ENCODE measurements around the gene HBE1. TPM values are rescaled to one million over a fixed set of nuclear protein-coding genes. Genes with fewer than 3 reads are reported as not detected.
"Not testable (repeated sequence)": the region's sequence is repeated elsewhere in the genome, so short reads cannot be mapped to it uniquely, and the experiment has no call there.

The HBE1 gene
- total and polyA plus RNA-seq, 12 donors, result not detected

DNA sequence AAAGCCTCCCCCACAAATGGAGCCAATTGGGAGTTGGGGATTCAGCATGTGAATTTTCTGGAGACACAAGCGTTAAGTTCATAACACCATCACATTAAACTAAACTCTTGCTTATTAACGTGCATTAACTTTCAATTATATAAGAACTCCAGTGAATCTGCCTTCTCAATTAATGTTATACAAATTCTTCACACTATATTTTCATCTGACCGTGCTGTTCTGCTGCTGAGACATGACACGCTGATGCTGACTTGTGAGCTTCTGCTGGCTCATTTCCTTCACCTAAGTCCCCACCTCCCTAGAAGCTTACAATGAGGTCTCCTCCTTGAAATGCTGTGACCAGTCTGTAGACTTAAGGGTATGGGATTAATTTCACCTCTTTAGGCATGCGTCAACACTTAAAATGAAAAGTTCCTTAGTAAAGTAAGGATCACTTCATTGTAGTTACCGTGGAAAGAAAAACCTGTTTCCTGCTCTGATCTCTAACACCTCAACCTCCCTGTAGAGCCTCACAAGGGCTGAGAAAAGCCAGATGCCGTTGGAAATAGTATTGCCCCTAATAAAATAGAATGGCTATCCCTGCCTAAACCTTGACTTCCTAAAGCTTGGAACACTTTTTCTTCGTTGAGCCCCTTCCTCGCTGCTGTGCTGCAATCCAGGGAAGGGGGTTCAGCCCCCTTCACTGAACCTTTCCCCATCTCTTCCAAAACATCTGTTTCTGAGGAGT is 17.4 kb downstream of the HBE1 start:
- TF ChIP-seq, protein P1, sequence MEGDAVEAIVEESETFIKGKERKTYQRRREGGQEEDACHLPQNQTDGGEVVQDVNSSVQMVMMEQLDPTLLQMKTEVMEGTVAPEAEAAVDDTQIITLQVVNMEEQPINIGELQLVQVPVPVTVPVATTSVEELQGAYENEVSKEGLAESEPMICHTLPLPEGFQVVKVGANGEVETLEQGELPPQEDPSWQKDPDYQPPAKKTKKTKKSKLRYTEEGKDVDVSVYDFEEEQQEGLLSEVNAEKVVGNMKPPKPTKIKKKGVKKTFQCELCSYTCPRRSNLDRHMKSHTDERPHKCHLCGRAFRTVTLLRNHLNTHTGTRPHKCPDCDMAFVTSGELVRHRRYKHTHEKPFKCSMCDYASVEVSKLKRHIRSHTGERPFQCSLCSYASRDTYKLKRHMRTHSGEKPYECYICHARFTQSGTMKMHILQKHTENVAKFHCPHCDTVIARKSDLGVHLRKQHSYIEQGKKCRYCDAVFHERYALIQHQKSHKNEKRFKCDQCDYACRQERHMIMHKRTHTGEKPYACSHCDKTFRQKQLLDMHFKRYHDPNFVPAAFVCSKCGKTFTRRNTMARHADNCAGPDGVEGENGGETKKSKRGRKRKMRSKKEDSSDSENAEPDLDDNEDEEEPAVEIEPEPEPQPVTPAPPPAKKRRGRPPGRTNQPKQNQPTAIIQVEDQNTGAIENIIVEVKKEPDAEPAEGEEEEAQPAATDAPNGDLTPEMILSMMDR (IDR thresholded peaks at IDR 0.05), result no peak
- intact Hi-C loops (cut with DNase I), result no loop called here
- no peak for ATAC-seq

DNA sequence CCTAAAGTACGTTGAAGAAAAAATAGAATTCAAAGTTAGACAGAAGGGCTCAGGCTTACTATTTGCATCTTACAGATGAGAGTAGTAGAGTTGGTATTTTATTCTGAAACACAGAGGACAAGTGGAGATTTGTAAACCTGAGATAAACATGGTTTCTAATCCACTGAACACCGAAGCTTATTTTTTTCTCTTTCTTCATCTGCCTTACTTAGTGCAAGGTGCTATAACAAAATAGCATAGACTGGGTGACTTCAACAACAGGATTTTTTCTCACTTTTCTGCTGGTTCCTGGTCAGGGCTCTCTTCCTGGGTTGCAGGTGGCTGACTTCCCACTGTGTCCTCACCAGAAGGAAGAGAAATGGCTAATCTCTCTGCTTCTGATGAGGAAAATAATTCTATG is 18.0 kb downstream of the HBE1 start:
- intact Hi-C loops (cut with DNase I), result no loop called here
- no peak overlapping the region for H3K27ac ChIP-seq
- H3K9me3 ChIP-seq, result no peaks in the 10 kb centered on the region
- WGBS, 2 donors, result 63 to 70% methylated on average over 2 of the region's 2 CpGs
- H3K27me3 ChIP-seq, result peaks cover 0 to 10% (median 0%) of the 10 kb centered on the region in 7 donors
- DNase-seq, result no peak
- H3K4me1 ChIP-seq, result no peaks in the 10 kb centered on the region
- ATAC-seq, result no peak
- no peaks in the 10 kb centered on the region for H3K36me3 ChIP-seq
- H3K4me3 ChIP-seq, result no peak overlapping the region
- TF ChIP-seq, protein P1 (IDR thresholded peaks at IDR 0.05), result no peak

More for the DNA sequence above, 17.4 kb downstream of the HBE1 start:
- no peak overlapping the region for H3K4me3 ChIP-seq
- H3K27me3 ChIP-seq, result peaks cover 0 to 10% (median 0%) of the 10 kb centered on the region in 7 donors
- no peak overlapping the region for H3K27ac ChIP-seq
- no peak for DNase-seq
- no peaks in the 10 kb centered on the region for H3K36me3 ChIP-seq
- no peaks in the 10 kb centered on the region for H3K9me3 ChIP-seq
- H3K4me1 ChIP-seq, result no peaks in the 10 kb centered on the region
- 71 to 77% methylated on average over 9 of the region's 9 CpGs for WGBS, 2 donors

GRCh38 chr11:5250543-5251204 is 19.1 kb downstream of the HBE1 start:
- Histone ChIP-seq H3K36me3 (no peaks in the 10 kb centered on the region), H3K4me1 (no peaks in the 10 kb centered on the region), H3K4me3 (no peak overlapping the region), H3K27ac (no peak overlapping the region), H3K27me3 (peaks cover 0 to 10% (median 0%) of the 10 kb centered on the region in 7 donors), H3K9me3 (no peaks in the 10 kb centered on the region)
- DNase-seq, result no peak
- intact Hi-C loops (cut with DNase I), result no loop called here
- 85 to 88% methylated on average over 4 of the region's 4 CpGs for WGBS, 2 donors
- TF ChIP-seq, protein P1 (IDR thresholded peaks at IDR 0.05), result no peak
- no peak for ATAC-seq

DNA sequence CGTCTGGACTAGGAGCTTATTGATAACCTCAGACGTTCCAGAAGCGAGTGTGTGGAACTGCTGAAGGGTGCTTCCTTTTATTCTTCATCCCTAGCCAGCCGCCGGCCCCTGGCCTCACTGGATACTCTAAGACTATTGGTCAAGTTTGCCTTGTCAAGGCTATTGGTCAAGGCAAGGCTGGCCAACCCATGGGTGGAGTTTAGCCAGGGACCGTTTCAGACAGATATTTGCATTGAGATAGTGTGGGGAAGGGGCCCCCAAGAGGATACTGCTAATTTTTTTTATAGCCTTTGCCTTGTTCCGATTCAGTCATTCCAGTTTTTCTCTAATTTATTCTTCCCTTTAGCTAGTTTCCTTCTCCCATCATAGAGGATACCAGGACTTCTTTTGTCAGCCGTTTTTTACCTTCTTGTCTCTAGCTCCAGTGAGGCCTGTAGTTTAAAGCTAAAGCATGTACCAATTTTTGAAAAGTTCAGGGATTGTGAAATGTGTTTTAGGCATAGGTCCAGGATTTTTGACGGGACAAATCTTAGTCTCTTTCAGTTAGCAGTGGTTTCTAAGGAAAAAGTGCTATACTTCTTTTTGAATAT is 19.8 kb downstream of the HBE1 start, which contains the start of gene HBG1:
HBG1 (minus strand) TSS at position 51 of the 590 bp plus-strand sequence. CDS start 53 bp downstream, outside the sequence.
- ATAC-seq; intact Hi-C loops (cut with DNase I); H3K27me3 ChIP-seq; H3K4me1 ChIP-seq; H3K27ac ChIP-seq; H3K36me3 ChIP-seq; H3K4me3 ChIP-seq; H3K9me3 ChIP-seq; DNase-seq: not testable (repeated sequence)
- 70% methylated on average over 3 of the region's 9 CpGs for WGBS, 2 donors

- H3K4me3 ChIP-seq; ATAC-seq; intact Hi-C loops (cut with DNase I); H3K36me3 ChIP-seq; H3K4me1 ChIP-seq; DNase-seq; H3K27ac ChIP-seq; H3K27me3 ChIP-seq; H3K9me3 ChIP-seq: not testable (repeated sequence)
- WGBS, 2 donors, result 23 to 89% methylated on average over 7 of the region's 7 CpGs
Measured at GRCh38 chr11:5248498-5248897, 21.2 kb downstream of the HBE1 start.
